OCI-LY7 (cell line): ENCODE measurements around the gene SUCLG1. TPM values are rescaled to one million over a fixed set of nuclear protein-coding genes. Genes with fewer than 3 reads are reported as not detected.

Source experiments
- BruUV-seq: library from RNA; stranded (reverse); fragments of 400-500 nt; replicated peaks from 2 replicates; lab custom pipeline; 2021; lab: Mats Ljungman, UMichigan
- CTCF ChIA-PET: fragments of 300-600 bp; sonication (Branson Sonifier 250); formaldehyde crosslinking; loops from one replicate; lab custom pipeline; 2022; ENCODE audit warnings: antibody characterized with exemption; ENCODE audit not compliant: unreplicated experiment; lab: Charles Lee
- POLR2A ChIA-PET: fragments of 300-600 bp; sonication (Branson Sonifier 250); formaldehyde crosslinking; loops from one replicate; lab custom pipeline; 2022; ENCODE audit warnings: antibody characterized with exemption; lab: Charles Lee
- DNase-seq: peaks from one replicate; pipeline ENCODE4 v3.0.0-alpha.2; 2015; ENCODE audit warnings: low spot score
- H2AFZ ChIP-seq: fragments of 200-600 bp; sonication (generic), shearing (Covaris generic); 2 replicates; pipeline ENCODE4 v1.6.1; 2014; ENCODE audit warnings: mild to moderate bottlenecking, antibody characterized with exemption, low read length, moderate library complexity
- H3K27ac ChIP-seq: fragments of 200-600 bp; sonication (generic); 2 replicates; pipeline ENCODE4 v1.5.1; 2014; ENCODE audit warnings: mixed run types, low read depth, mild to moderate bottlenecking, moderate library complexity, low read length, inconsistent platforms; ENCODE audit not compliant: poor library complexity, severe bottlenecking
- H3K36me3 ChIP-seq: fragments of 200-600 bp; sonication (generic); 2 replicates; pipeline ENCODE4 v1.6.1; 2014; ENCODE audit warnings: mild to moderate bottlenecking, antibody characterized with exemption, low read length, moderate library complexity, mixed read lengths; ENCODE audit not compliant: insufficient read depth
- H3K4me1 ChIP-seq: fragments of 200-600 bp; sonication (generic); 2 replicates; pipeline ENCODE4 v1.5.1; 2014; ENCODE audit warnings: mild to moderate bottlenecking, low read length; ENCODE audit not compliant: insufficient read depth, poor library complexity, severe bottlenecking
- H3K4me2 ChIP-seq: fragments of 200-600 bp; sonication (generic); 2 replicates; pipeline ENCODE4 v1.6.1; 2014; ENCODE audit warnings: mild to moderate bottlenecking, low read length
- H3K4me3 ChIP-seq: fragments of 200-600 bp; sonication (generic); 2 replicates; pipeline ENCODE4 v1.5.1; 2014; ENCODE audit warnings: mild to moderate bottlenecking, low read depth, low read length; ENCODE audit not compliant: poor library complexity, severe bottlenecking
- H3K79me2 ChIP-seq: fragments of 200-600 bp; sonication (generic); 2 replicates; pipeline ENCODE4 v1.6.1; 2016; ENCODE audit warnings: low read depth, mild to moderate bottlenecking, low read length, moderate library complexity, mixed read lengths; ENCODE audit not compliant: insufficient read depth
- H3K9me2 ChIP-seq: fragments of 200-600 bp; sonication (generic); 2 replicates; pipeline ENCODE4 v1.6.1; 2016; ENCODE audit warnings: mild to moderate bottlenecking, low read length, mixed read lengths; ENCODE audit not compliant: insufficient read depth
- H3K9me3 ChIP-seq: fragments of 200-600 bp; sonication (generic); 2 replicates; pipeline ENCODE4 v1.6.1; 2014; ENCODE audit warnings: mild to moderate bottlenecking, mixed run types, low read length, mixed read lengths
- H4K20me1 ChIP-seq: fragments of 200-600 bp; sonication (generic); 2 replicates; pipeline ENCODE4 v1.6.1; 2014; ENCODE audit warnings: mild to moderate bottlenecking, antibody characterized with exemption, low read length, moderate library complexity, mixed read lengths; ENCODE audit not compliant: insufficient read depth
- EZH2phosphoT487 ChIP-seq: fragments of 200-600 bp; sonication (generic); IDR thresholded peaks from 2 replicates; pipeline ENCODE4 v1.6.1; 2018; ENCODE audit warnings: low read depth, borderline replicate concordance, mild to moderate bottlenecking, mixed run types, antibody characterized with exemption, low read length, moderate library complexity, mixed read lengths
- intact Hi-C: fragments of 100-400 bp; cut with micrococcal nuclease; formaldehyde crosslinking; loops from one replicate; pipeline ENCODE4 v1.10.0; 2022; ENCODE audit not compliant: unreplicated experiment
- total RNA-seq, 2 experiments: library from RNA; depleted of rRNA in 1 of 2; stranded (reverse); fragments of >200 nt in 1 of 2; shearing (Covaris generic) in 1 of 2; gene quantifications; 2 replicates each; pipeline ENCODE4 v1.2.3, GENCODE V29; 2014 to 2022
- TF ChIP-seq, protein P1 (sequence below): fragments of 200-600 bp; sonication (generic); conservative IDR thresholded peaks from 2 replicates; pipeline ENCODE4 v1.5.1; 2014; ENCODE audit warnings: mild to moderate bottlenecking, antibody characterized with exemption, low read length, moderate library complexity, mixed read lengths

SUCLG1 gene
- total RNA-seq, 2 experiments from 2014 or later = 50.6 to 66.4 TPM

DNA sequence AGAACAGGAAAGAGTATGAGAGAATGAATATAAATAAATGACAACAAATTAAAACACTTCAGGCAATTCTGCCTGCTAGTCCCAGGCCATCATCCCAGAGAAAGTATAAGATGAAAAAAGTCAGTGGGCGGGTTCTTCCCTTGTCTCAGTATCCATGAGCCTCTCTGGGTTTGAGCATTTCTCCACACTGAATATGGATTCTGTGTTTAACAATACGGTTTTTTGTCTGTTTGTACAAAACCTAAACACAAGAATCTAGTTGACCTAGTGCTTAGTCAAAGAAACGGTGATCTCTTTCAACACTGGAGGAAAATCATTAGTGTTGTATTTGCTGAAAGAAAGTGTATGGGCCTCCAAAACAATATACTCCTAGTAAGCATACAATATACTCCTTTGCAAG, 10.0 kb downstream of the SUCLG1 start:
- Histone ChIP-seq H3K4me2 (no peak overlapping the region), H3K36me3 (peaks cover 40% of the 10 kb centered on the region), H3K9me2 (no peaks in the 10 kb centered on the region), H3K4me3 (no peak overlapping the region), H3K27ac (no peak overlapping the region), H2AFZ (no peak overlapping the region), H4K20me1 (peaks cover 10% of the 10 kb centered on the region; the same call in 1 of the 2 replicates), H3K4me1 (peaks cover 13% of the 10 kb centered on the region), H3K9me3 (no peaks in the 10 kb centered on the region), H3K79me2 (peaks cover 36% of the 10 kb centered on the region; the same call in 1 of the 2 replicates)
- BruUV-seq = no TSS peak
- ChIA-PET POLR2A (no interaction called here), CTCF (no interaction called here)
- intact Hi-C loops = no loop called here
- TF ChIP-seq EZH2phosphoT487 = no peak
- TF ChIP-seq, protein P1, sequence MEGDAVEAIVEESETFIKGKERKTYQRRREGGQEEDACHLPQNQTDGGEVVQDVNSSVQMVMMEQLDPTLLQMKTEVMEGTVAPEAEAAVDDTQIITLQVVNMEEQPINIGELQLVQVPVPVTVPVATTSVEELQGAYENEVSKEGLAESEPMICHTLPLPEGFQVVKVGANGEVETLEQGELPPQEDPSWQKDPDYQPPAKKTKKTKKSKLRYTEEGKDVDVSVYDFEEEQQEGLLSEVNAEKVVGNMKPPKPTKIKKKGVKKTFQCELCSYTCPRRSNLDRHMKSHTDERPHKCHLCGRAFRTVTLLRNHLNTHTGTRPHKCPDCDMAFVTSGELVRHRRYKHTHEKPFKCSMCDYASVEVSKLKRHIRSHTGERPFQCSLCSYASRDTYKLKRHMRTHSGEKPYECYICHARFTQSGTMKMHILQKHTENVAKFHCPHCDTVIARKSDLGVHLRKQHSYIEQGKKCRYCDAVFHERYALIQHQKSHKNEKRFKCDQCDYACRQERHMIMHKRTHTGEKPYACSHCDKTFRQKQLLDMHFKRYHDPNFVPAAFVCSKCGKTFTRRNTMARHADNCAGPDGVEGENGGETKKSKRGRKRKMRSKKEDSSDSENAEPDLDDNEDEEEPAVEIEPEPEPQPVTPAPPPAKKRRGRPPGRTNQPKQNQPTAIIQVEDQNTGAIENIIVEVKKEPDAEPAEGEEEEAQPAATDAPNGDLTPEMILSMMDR = no peak
- no peak for DNase-seq

DNA sequence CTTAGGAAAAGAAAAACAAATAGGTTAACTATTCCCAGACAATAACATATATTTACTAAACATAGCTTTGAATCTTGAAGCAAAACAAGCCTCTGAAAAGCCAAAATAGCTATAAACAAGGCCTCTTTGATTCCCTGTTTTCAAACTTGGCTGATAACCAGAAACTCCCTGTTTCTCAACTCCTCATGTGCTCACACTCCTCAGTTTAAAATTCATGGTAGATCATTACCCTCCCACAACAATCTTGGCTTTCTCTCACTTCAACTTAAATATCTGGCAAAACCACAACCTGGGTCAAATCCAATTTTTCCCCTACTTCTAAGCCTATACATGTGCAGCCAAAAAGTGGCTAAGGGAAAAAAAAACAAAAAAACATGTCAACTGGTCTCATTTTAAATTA, 15.6 kb downstream of the SUCLG1 start:
- Histone ChIP-seq H2AFZ (no peak overlapping the region), H3K4me3 (no peak overlapping the region), H3K9me2 (no peaks in the 10 kb centered on the region), H3K9me3 (no peaks in the 10 kb centered on the region), H3K79me2 (peaks cover 3% of the 10 kb centered on the region; the same call in 1 of the 2 replicates), H3K27ac (no peak overlapping the region), H3K4me2 (no peak overlapping the region), H4K20me1 (no peaks in the 10 kb centered on the region), H3K4me1 (no peaks in the 10 kb centered on the region), H3K36me3 (peaks cover 84% of the 10 kb centered on the region)
- no TSS peak for BruUV-seq
- TF ChIP-seq EZH2phosphoT487 = no peak
- TF ChIP-seq, protein P1 = no peak
- ChIA-PET POLR2A (interaction anchor here (0.6 to 1.4 kb wide), 2 partner anchors 10 to 27 kb away, joined by 3 to 4 read pairs; no protein-coding TSS in a partner anchor), CTCF (no interaction called here)
- no peak for DNase-seq
- intact Hi-C loops = no loop called here

DNA sequence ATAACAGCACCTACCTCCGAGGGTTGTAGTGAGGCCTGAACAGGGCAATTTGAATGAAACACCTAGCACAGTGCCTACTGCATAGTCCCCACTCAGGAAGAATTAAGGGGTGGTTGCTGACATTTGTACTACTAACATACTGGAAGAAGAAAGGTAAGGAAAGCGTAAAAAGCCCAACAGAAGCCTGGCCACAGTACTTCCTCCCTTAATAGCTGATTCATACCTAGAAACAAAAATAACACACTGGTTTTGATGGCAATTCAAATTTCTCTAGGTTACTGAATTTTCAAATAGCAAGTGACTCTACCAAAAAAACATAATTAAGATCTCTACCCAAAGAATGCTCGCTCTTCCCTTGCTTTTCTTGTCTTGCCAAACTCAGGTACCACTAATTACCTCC, 16.2 kb downstream of the SUCLG1 start:
- ChIA-PET CTCF (no interaction called here), POLR2A (interaction anchor here (1.4 kb wide), 1 partner anchor 10 kb away, joined by 4 read pairs; no protein-coding TSS in a partner anchor)
- H3K36me3 ChIP-seq = peaks cover 84% of the 10 kb centered on the region
- no TSS peak for BruUV-seq
- no peak overlapping the region for H3K27ac ChIP-seq
- H3K4me3 ChIP-seq = no peak overlapping the region
- no peaks in the 10 kb centered on the region for H3K4me1 ChIP-seq
- intact Hi-C loops = no loop called here
- no peaks in the 10 kb centered on the region for H3K9me2 ChIP-seq
- H3K79me2 ChIP-seq = no peaks in the 10 kb centered on the region
- H4K20me1 ChIP-seq = no peaks in the 10 kb centered on the region
- no peaks in the 10 kb centered on the region for H3K9me3 ChIP-seq
- no peak overlapping the region for H3K4me2 ChIP-seq
- TF ChIP-seq, protein P1 = no peak
- TF ChIP-seq EZH2phosphoT487 = no peak
- no peak for DNase-seq
- no peak overlapping the region for H2AFZ ChIP-seq
